IPS-11a (cell line): ENCODE measurements around the gene SNX11.

Experiments used
- H3K4me3 ChIP-seq: one replicate; pipeline ENCODE4 v1.5.1; 2013; ENCODE audit warnings: low read depth, low read length, control low read depth

The SNX11 gene

GRCh38 chr17:48095611-48096010, 12.0 kb upstream of the SNX11 start:
- no peak overlapping the region for H3K4me3 ChIP-seq

DNA sequence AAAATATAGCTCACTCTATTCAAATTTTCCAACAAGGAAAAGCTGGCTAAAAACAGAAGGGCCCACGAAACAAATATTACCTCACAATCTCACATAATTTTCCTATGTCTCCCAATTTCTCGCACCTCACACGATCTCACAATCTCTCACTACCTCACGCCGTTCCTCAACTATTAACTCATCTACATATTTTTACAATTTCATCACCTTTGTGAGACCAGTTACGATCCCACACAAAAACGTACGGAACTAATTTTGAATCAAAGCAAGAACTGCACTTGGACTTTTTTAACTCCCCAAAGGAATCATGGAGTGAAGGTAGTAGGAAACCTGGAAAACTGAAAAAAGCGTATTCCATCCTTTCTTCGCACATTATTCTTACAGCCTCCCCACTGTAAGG, 7.4 kb upstream of the SNX11 start:
- H3K4me3 ChIP-seq, result peak overlapping the region; percentile 83

GRCh38 chr17:48100591-48101011, 7.0 kb upstream of the SNX11 start:
- peak overlapping the region; percentile 83 for H3K4me3 ChIP-seq

GRCh38 chr17:48101012-48101720, 6.4 kb upstream of the SNX11 start, which contains the start of gene CBX1:
TSS of gene CBX1 (minus strand) at chr17:48101478. CDS start at chr17:48077004, 24,474 bp downstream.
- H3K4me3 ChIP-seq, result peak within 1 kb of the TSS; percentile 83

GRCh38 chr17:48102043-48102750, 5.4 kb upstream of the SNX11 start:
- H3K4me3 ChIP-seq, result no peak overlapping the region

GRCh38 chr17:48102798-48103715, 4.5 kb upstream of the SNX11 start:
- H3K4me3 ChIP-seq, result no peak overlapping the region

GRCh38 chr17:48104440-48104839, 3.1 kb upstream of the SNX11 start:
- H3K4me3 ChIP-seq, result no peak overlapping the region

DNA sequence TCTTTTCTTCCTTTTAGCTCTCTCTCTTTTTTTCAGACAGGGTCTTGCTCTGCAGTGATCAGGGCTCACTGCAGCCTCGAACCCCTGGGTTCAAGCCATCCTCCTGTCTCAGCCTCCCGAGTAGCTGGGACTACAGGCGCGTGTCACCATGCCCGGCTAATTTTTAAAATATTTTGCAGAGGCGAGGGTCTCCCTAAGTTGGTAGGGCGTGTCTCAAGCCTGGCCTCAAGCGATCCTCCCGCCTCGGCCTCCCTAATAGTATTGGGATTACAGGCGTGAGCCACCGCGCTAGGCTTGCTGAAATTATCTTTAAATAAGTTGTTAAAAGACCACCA, 797 bp upstream of the SNX11 start:
- peak overlapping the region; percentile 92 for H3K4me3 ChIP-seq

DNA sequence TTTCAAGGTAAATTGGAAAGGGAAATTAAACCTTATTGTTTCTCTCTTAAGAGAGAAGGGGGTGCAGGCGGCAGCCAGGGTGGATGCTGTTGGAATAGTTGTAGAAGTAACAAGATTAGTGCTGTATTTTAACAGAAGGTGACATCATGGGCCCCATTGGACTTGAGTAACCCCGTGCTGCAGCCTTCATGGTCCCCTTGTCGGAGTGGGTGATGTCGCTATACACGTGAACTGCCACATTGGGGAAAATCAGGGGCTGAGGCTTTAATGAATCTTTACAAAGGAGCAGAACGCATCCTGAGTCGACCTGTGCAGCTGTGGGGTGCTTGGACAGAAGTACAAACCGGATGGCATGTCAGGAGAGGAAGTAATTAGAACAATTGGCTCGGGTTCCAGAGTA, 3.2 kb downstream of the SNX11 start:
- no peak overlapping the region for H3K4me3 ChIP-seq

- no peak overlapping the region for H3K4me3 ChIP-seq
These were observed 4.3 kb downstream of the SNX11 start for GRCh38 chr17:48111937-48112241.

- no peak overlapping the region for H3K4me3 ChIP-seq
These were observed 5.7 kb downstream of the SNX11 start for GRCh38 chr17:48113201-48113676.

GRCh38 chr17:48121923-48122664, 14.5 kb downstream of the SNX11 start:
- H3K4me3 ChIP-seq, result no peak overlapping the region

- H3K4me3 ChIP-seq, result no peak overlapping the region
These were observed 15.1 kb downstream of the SNX11 start for GRCh38 chr17:48122665-48123045.

DNA sequence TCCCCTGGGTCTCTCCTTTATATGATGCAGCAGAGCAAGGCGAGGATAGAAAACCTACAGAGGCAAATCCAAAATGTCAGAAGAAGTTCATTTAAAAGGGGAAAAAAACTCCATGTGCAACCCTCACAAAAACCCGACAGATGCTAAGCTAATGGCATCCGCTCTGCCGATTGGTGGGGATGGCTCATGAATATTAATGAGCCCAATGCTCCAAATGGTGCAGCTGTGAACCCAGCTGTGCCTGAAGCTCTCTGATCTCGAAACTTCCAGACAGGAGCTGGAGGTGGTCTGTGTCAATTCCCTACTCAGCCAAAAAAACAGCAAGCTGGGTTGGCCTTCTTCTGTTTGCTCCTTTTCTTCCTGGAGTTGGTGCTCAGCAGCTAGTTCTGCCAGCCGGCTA, 15.5 kb downstream of the SNX11 start:
- H3K4me3 ChIP-seq, result no peak overlapping the region

GRCh38 chr17:48123776-48124388, 16.3 kb downstream of the SNX11 start:
- H3K4me3 ChIP-seq, result no peak overlapping the region

DNA sequence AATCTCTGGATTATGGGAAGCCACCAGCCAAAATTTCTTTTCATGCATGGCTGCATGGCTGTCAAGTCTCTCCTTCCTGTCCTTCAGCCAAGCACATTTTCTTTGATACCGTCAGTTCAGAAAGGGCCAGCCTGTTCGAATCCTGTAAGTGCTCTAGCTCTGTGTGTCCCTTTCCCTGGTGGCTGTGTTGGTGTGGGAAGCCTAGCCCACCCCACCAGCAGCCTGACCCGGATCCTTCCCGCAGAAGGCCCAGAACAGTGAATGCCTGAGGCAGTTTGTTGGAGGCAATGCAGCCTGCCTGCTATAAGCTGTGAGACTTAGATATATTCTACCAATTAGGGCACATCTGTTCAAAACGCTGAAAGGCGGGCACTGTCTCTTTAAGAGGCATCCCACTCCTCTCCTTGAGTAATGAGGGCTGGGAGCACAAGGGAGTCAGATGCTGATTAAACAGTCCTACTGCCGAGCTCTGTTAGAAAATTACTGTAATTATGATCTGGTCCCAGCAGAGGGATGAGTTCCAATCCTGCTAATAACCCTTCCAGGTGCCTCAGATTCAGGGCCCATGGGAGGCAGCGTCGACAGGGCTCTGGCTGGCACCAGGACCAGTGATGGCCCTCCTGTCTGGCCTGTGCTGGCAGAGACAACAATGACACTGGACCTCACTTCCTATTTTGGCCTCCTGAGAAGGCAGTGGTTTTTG, 18.4 kb downstream of the SNX11 start:
- H3K4me3 ChIP-seq, result no peak overlapping the region

- H3K4me3 ChIP-seq, result no peak overlapping the region
These were observed 18.9 kb downstream of the SNX11 start for GRCh38 chr17:48126532-48126850.

DNA sequence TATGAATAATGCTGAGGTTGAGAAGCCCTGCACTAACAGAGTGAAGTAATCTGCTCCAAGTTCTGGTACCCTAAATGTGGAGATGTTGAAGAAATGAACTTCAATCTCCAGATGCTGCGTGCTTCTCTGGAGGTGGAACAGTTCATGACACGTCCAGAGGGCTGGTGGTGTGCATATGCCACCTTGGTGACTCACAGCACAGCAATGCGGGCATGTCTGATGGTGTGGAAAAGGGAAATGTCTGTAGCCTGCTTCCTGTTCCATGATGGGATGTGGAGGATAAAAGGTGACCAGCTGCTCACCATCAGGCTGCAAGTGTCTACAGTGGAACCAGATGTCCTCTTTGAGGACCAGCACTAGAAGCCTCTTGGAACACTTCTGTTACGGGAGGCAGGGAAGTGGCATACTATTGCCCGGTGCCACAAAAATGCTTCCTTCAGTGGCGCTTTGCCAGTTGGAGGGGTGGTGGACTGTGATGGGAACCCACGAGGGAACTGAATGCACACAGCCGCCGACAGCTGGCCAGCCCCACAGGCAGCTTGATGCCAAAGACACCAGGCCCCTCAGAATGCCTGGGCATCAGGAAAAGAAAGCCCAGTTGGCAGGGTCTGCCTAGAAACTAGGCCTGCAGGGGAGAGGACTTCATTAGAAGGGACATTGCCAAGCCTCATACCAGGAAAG, 19.9 kb downstream of the SNX11 start:
- no peak overlapping the region for H3K4me3 ChIP-seq

GRCh38 chr17:48128400-48128799, 20.8 kb downstream of the SNX11 start:
- H3K4me3 ChIP-seq, result no peak overlapping the region
